ENCODE measurements around the gene NDUFB11.

The NDUFB11 gene

GRCh38 chrX:47166126-47166525 is 21.6 kb upstream of the NDUFB11 start:
- peaks cover 13% of the 10 kb centered on the region for H3K36me3 ChIP-seq (ENCODE audit: control insufficient read depth, insufficient read depth, low read length)
- WGBS (ENCODE audit: insufficient coverage, insufficient read length), result no CpG with 5 or more reads among the region's 5 CpGs
- H3K4me3 ChIP-seq (ENCODE audit: low read length), result no peak overlapping the region
- H3K4me1 ChIP-seq (ENCODE audit: control insufficient read depth, insufficient read depth, low read length), result no peaks in the 10 kb centered on the region
- no peaks in the 10 kb centered on the region for H3K27me3 ChIP-seq (ENCODE audit: control insufficient read depth, insufficient read depth, low read length)
- no peaks in the 10 kb centered on the region for H3K9me3 ChIP-seq (ENCODE audit: control insufficient read depth, insufficient read depth, low read length)
- no peak overlapping the region for H3K27ac ChIP-seq (ENCODE audit: low read length)
- no peak for DNase-seq (ENCODE audit: low read depth, low spot score)

GRCh38 chrX:47164420-47164819 is 19.9 kb upstream of the NDUFB11 start:
- no CpG with 5 or more reads among the region's 3 CpGs for WGBS (ENCODE audit: insufficient coverage, insufficient read length)
- Histone ChIP-seq H3K27me3 (ENCODE audit: control insufficient read depth, insufficient read depth, low read length) (no peaks in the 10 kb centered on the region), H3K9me3 (ENCODE audit: control insufficient read depth, insufficient read depth, low read length) (no peaks in the 10 kb centered on the region)

GRCh38 chrX:47162927-47163583 is 18.6 kb upstream of the NDUFB11 start:
- H3K4me3 ChIP-seq (ENCODE audit: low read length), result no peak overlapping the region
- H3K4me1 ChIP-seq (ENCODE audit: control insufficient read depth, insufficient read depth, low read length), result no peaks in the 10 kb centered on the region
- H3K36me3 ChIP-seq (ENCODE audit: control insufficient read depth, insufficient read depth, low read length), result no peaks in the 10 kb centered on the region
- H3K9me3 ChIP-seq (ENCODE audit: control insufficient read depth, insufficient read depth, low read length), result no peaks in the 10 kb centered on the region
- no peak for DNase-seq (ENCODE audit: low read depth, low spot score)
- no peak overlapping the region for H3K27ac ChIP-seq (ENCODE audit: low read length)
- 100% methylated on average over 1 of the region's 5 CpGs for WGBS (ENCODE audit: insufficient coverage, insufficient read length)
- H3K27me3 ChIP-seq (ENCODE audit: control insufficient read depth, insufficient read depth, low read length), result no peaks in the 10 kb centered on the region

More at GRCh38 chrX:47164420-47164819, 19.9 kb upstream of the NDUFB11 start:
- Histone ChIP-seq H3K27ac (ENCODE audit: low read length) (no peak overlapping the region), H3K36me3 (ENCODE audit: control insufficient read depth, insufficient read depth, low read length) (peaks cover 3% of the 10 kb centered on the region; the same call in 1 of the 2 replicates), H3K4me1 (ENCODE audit: control insufficient read depth, insufficient read depth, low read length) (no peaks in the 10 kb centered on the region), H3K4me3 (ENCODE audit: low read length) (no peak overlapping the region)
- DNase-seq (ENCODE audit: low read depth, low spot score), result no peak

GRCh38 chrX:47160781-47161180 is 16.3 kb upstream of the NDUFB11 start:
- WGBS (ENCODE audit: insufficient coverage, insufficient read length), result no CpG with 5 or more reads among the region's 4 CpGs
- Histone ChIP-seq H3K9me3 (ENCODE audit: control insufficient read depth, insufficient read depth, low read length) (no peaks in the 10 kb centered on the region), H3K4me3 (ENCODE audit: low read length) (no peak overlapping the region), H3K36me3 (ENCODE audit: control insufficient read depth, insufficient read depth, low read length) (peaks cover 11% of the 10 kb centered on the region), H3K27ac (ENCODE audit: low read length) (no peak overlapping the region), H3K4me1 (ENCODE audit: control insufficient read depth, insufficient read depth, low read length) (no peaks in the 10 kb centered on the region), H3K27me3 (ENCODE audit: control insufficient read depth, insufficient read depth, low read length) (no peaks in the 10 kb centered on the region)
- no peak for DNase-seq (ENCODE audit: low read depth, low spot score)

- Histone ChIP-seq H3K27me3 (ENCODE audit: control insufficient read depth, insufficient read depth, low read length) (no peaks in the 10 kb centered on the region), H3K36me3 (ENCODE audit: control insufficient read depth, insufficient read depth, low read length) (peaks cover 11% of the 10 kb centered on the region)
- WGBS (ENCODE audit: insufficient coverage, insufficient read length), result no CpG with 5 or more reads among the region's 5 CpGs
Measured at GRCh38 chrX:47158781-47159180, 14.3 kb upstream of the NDUFB11 start.

GRCh38 chrX:47158131-47158530 is 13.6 kb upstream of the NDUFB11 start:
- no peaks in the 10 kb centered on the region for H3K4me1 ChIP-seq (ENCODE audit: control insufficient read depth, insufficient read depth, low read length)
- no peak for DNase-seq (ENCODE audit: low read depth, low spot score)
- no peaks in the 10 kb centered on the region for H3K27me3 ChIP-seq (ENCODE audit: control insufficient read depth, insufficient read depth, low read length)
- WGBS (ENCODE audit: insufficient coverage, insufficient read length), result no CpG with 5 or more reads among the region's 16 CpGs
- no peak overlapping the region for H3K4me3 ChIP-seq (ENCODE audit: low read length)
- H3K36me3 ChIP-seq (ENCODE audit: control insufficient read depth, insufficient read depth, low read length), result peaks cover 11% of the 10 kb centered on the region
- H3K27ac ChIP-seq (ENCODE audit: low read length), result no peak overlapping the region
- H3K9me3 ChIP-seq (ENCODE audit: control insufficient read depth, insufficient read depth, low read length), result no peaks in the 10 kb centered on the region

More at GRCh38 chrX:47158781-47159180, 14.3 kb upstream of the NDUFB11 start:
- Histone ChIP-seq H3K9me3 (ENCODE audit: control insufficient read depth, insufficient read depth, low read length) (no peaks in the 10 kb centered on the region), H3K27ac (ENCODE audit: low read length) (no peak overlapping the region), H3K4me3 (ENCODE audit: low read length) (no peak overlapping the region), H3K4me1 (ENCODE audit: control insufficient read depth, insufficient read depth, low read length) (no peaks in the 10 kb centered on the region)
- DNase-seq (ENCODE audit: low read depth, low spot score), result no peak

- DNase-seq (ENCODE audit: low read depth, low spot score), result no peak
- H3K27me3 ChIP-seq (ENCODE audit: control insufficient read depth, insufficient read depth, low read length), result no peaks in the 10 kb centered on the region
- no peaks in the 10 kb centered on the region for H3K4me1 ChIP-seq (ENCODE audit: control insufficient read depth, insufficient read depth, low read length)
- no peak overlapping the region for H3K4me3 ChIP-seq (ENCODE audit: low read length)
- no CpG with 5 or more reads among the region's 26 CpGs for WGBS (ENCODE audit: insufficient coverage, insufficient read length)
- peaks cover 11% of the 10 kb centered on the region for H3K36me3 ChIP-seq (ENCODE audit: control insufficient read depth, insufficient read depth, low read length)
- H3K9me3 ChIP-seq (ENCODE audit: control insufficient read depth, insufficient read depth, low read length), result no peaks in the 10 kb centered on the region
- no peak overlapping the region for H3K27ac ChIP-seq (ENCODE audit: low read length)
Measured at GRCh38 chrX:47156611-47157520, 12.4 kb upstream of the NDUFB11 start.

GRCh38 chrX:47151435-47151834 is 6.9 kb upstream of the NDUFB11 start:
- peaks cover under 1% of the 10 kb centered on the region; the same call in 1 of the 2 replicates for H3K36me3 ChIP-seq (ENCODE audit: control insufficient read depth, insufficient read depth, low read length)
- no peak overlapping the region for H3K4me3 ChIP-seq (ENCODE audit: low read length)
- H3K4me1 ChIP-seq (ENCODE audit: control insufficient read depth, insufficient read depth, low read length), result 0 out of 2 replicates have a peak, but pooled peaks cover 2% of the 10 kb centered on the region
- no peak for DNase-seq (ENCODE audit: low read depth, low spot score)
- no peaks in the 10 kb centered on the region for H3K9me3 ChIP-seq (ENCODE audit: control insufficient read depth, insufficient read depth, low read length)
- no peaks in the 10 kb centered on the region for H3K27me3 ChIP-seq (ENCODE audit: control insufficient read depth, insufficient read depth, low read length)
- no peak overlapping the region for H3K27ac ChIP-seq (ENCODE audit: low read length)

- H3K4me1 ChIP-seq (ENCODE audit: control insufficient read depth, insufficient read depth, low read length), result peaks cover 5% of the 10 kb centered on the region; the same call in 1 of the 2 replicates
- no CpG with 5 or more reads among the region's 2 CpGs for WGBS (ENCODE audit: insufficient coverage, insufficient read length)
- no peak overlapping the region for H3K4me3 ChIP-seq (ENCODE audit: low read length)
- H3K27me3 ChIP-seq (ENCODE audit: control insufficient read depth, insufficient read depth, low read length), result no peaks in the 10 kb centered on the region
- H3K9me3 ChIP-seq (ENCODE audit: control insufficient read depth, insufficient read depth, low read length), result no peaks in the 10 kb centered on the region
- DNase-seq (ENCODE audit: low read depth, low spot score), result no peak
- H3K36me3 ChIP-seq (ENCODE audit: control insufficient read depth, insufficient read depth, low read length), result no peaks in the 10 kb centered on the region
- no peak overlapping the region for H3K27ac ChIP-seq (ENCODE audit: low read length)
Measured at GRCh38 chrX:47148946-47149345, 4.4 kb upstream of the NDUFB11 start.

GRCh38 chrX:47146936-47147859 is 2.7 kb upstream of the NDUFB11 start:
- DNase-seq (ENCODE audit: low read depth, low spot score), result no peak
- no CpG with 5 or more reads among the region's 12 CpGs for WGBS (ENCODE audit: insufficient coverage, insufficient read length)
- no peak overlapping the region for H3K27ac ChIP-seq (ENCODE audit: low read length)
- peaks cover 6% of the 10 kb centered on the region; the same call in 1 of the 2 replicates for H3K36me3 ChIP-seq (ENCODE audit: control insufficient read depth, insufficient read depth, low read length)
- no peak overlapping the region for H3K4me3 ChIP-seq (ENCODE audit: low read length)
- H3K27me3 ChIP-seq (ENCODE audit: control insufficient read depth, insufficient read depth, low read length), result no peaks in the 10 kb centered on the region
- H3K9me3 ChIP-seq (ENCODE audit: control insufficient read depth, insufficient read depth, low read length), result no peaks in the 10 kb centered on the region
- H3K4me1 ChIP-seq (ENCODE audit: control insufficient read depth, insufficient read depth, low read length), result peaks cover 5% of the 10 kb centered on the region; the same call in 1 of the 2 replicates

Measured in iPS DF 6.9 (cell line).